Fibroblast of mammary gland (primary cell): Measurements from ENCODE around the gene CDYL.

Experiments
- DNase-seq: peaks from one replicate; pipeline ENCODE4 v3.0.0-alpha.2; 2010; ENCODE audit warnings: low read depth
- H3K4me3 ChIP-seq: 2 replicates; pipeline ENCODE4 v1.5.1; 2011; ENCODE audit warnings: low read depth, mild to moderate bottlenecking, low read length, moderate library complexity; ENCODE audit not compliant: control insufficient read depth
- TF ChIP-seq, protein P1 (sequence below): conservative IDR thresholded peaks from 2 replicates; pipeline ENCODE4 v1.5.1; 2011; ENCODE audit warnings: low read depth, low read length, inconsistent platforms; ENCODE audit not compliant: control insufficient read depth, insufficient read depth

The CDYL gene, protein sequence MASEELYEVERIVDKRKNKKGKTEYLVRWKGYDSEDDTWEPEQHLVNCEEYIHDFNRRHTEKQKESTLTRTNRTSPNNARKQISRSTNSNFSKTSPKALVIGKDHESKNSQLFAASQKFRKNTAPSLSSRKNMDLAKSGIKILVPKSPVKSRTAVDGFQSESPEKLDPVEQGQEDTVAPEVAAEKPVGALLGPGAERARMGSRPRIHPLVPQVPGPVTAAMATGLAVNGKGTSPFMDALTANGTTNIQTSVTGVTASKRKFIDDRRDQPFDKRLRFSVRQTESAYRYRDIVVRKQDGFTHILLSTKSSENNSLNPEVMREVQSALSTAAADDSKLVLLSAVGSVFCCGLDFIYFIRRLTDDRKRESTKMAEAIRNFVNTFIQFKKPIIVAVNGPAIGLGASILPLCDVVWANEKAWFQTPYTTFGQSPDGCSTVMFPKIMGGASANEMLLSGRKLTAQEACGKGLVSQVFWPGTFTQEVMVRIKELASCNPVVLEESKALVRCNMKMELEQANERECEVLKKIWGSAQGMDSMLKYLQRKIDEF

DNA sequence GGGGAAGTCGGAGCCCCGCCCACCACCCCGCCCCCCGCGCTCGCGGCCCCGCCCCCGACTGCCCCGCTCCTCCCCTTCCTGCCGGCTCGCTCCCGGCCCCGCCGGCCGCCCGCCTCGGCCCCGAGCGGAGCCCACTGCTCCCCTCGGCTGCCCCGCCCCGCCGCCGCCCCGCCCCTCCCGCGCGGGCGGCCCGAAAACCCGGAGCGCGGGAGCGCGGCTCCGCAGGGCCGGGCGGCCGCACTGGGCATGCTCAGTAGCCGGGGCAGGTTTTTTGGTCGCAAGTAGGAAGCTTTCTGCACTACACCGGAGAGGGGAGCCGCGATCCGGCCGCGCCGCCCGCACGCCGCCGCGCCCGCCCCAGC lies at the start of gene CDYL:
Gene CDYL (plus strand): TSS at position 274 of the 362 bp plus-strand sequence. CDS start 380 bp downstream, outside the sequence.
- peak; percentile 77 for DNase-seq
- H3K4me3 ChIP-seq: peak within 1 kb of the TSS; percentile 69
- TF ChIP-seq, protein P1, sequence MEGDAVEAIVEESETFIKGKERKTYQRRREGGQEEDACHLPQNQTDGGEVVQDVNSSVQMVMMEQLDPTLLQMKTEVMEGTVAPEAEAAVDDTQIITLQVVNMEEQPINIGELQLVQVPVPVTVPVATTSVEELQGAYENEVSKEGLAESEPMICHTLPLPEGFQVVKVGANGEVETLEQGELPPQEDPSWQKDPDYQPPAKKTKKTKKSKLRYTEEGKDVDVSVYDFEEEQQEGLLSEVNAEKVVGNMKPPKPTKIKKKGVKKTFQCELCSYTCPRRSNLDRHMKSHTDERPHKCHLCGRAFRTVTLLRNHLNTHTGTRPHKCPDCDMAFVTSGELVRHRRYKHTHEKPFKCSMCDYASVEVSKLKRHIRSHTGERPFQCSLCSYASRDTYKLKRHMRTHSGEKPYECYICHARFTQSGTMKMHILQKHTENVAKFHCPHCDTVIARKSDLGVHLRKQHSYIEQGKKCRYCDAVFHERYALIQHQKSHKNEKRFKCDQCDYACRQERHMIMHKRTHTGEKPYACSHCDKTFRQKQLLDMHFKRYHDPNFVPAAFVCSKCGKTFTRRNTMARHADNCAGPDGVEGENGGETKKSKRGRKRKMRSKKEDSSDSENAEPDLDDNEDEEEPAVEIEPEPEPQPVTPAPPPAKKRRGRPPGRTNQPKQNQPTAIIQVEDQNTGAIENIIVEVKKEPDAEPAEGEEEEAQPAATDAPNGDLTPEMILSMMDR: no peak

DNA sequence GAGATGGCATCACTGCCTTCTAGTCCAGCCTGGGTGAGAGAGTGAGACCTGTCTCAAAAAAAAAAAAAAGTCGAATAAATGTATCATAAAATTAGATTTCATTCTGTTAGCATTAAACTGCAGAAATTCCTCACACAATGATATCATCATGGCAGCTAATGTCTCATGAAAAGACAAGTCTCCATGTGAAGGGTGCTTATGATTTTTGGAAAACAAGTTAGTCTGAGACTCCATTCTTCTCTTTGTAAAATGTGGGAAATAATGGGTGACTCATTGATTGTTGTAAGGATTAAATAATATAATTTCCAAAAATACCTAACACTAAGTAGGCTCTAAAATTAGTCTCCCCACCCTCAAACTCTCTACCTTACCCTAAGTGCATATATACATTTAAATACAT lies 49.6 kb upstream of the CDYL start:
- H3K4me3 ChIP-seq: no peak overlapping the region
- no peak for DNase-seq
- TF ChIP-seq, protein P1: no peak

DNA sequence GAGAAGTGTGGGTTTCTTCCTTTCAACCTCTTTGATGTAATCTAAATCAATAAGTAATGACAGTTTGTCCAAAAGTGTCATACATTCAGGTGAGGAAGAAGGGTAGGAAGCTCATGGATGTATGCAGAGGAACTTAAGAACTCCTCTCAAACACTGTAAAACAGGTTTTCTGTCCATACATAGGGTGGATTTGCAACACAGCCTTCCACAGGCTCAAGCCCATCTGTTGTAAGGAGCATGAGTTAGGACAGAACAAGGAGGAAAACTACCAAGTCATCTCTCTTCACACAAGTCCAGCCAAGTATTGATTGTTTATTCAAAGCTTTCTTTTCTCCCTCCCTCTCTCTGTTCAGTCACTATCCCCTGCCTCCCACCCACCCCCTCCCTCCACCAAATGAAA lies 49.0 kb upstream of the CDYL start:
- TF ChIP-seq, protein P1: no peak
- H3K4me3 ChIP-seq: no peak overlapping the region
- DNase-seq: no peak

DNA sequence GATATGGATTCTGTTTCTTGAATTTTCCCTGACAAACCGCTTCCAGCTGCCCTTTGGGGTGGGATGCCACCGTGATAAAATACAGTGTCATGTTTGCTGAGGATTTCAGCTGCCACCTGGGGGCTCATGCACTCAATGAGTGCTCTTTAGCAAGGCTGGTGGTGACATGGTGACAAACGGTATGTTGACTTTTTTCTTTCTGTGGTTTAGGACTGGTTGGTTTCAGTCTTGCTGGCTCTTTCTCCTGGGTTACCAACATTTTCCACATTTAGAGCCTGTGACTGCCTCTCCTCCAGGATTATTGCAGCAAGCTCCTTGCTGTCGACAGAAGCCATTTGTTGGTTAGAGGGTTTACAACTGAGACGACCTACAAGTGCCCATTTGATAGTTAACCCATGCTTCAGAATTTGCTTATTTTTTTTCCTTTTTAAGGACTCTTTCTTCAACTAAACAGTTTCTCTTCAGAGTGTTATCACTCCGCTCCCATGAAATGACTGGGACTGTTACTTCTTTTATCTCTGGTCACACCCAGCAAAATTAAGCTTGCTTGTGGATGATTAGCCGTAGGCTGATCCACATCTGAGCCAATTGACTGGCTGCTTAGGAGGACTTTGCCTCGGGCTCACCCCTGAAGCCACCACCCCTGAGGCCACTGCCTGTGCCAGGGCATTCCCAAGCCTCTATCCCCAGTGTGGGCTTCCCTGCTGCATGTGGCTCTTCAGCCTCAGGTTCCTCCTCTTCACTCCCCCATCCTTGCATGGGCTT lies 48.4 kb upstream of the CDYL start:
- TF ChIP-seq, protein P1: no peak
- H3K4me3 ChIP-seq: no peak overlapping the region
- DNase-seq: peak; percentile 4

DNA sequence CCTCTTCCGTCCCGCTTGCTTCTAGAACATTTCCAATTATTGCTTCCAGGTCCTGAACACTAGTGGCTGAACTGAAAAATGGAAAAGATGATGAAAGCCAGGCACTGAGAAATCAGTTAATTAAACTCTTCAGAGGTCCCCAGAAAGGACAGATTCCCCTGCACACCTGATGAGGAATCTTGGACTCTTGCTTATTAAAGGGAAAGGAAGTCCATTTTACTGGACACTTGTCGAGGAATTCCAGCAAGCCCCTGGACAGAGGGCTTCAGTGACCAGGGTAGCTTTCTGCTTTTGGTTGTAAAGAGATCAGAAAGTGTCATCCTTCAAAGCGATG lies 47.8 kb upstream of the CDYL start:
- TF ChIP-seq, protein P1: no peak
- DNase-seq: no peak
- no peak overlapping the region for H3K4me3 ChIP-seq

DNA sequence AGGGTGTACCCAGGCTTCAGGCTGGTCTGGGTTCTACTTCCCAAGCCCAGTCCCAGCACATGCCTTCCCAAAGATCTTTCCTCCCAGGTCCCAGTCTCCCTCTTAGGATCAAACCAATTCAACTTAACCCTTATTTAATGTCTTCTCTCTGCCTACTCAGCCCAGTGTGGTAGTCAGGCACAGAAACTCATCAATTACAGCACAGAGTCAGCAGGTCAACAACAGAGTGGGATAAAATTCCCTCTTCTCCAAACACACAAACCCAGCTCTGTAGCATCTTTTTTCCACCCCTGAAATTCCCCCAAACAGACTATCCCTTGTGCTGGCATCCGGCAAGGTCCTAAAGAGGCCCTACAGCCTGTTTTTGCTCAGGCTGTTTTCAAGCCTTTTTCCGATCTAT lies 47.3 kb upstream of the CDYL start:
- H3K4me3 ChIP-seq: no peak overlapping the region
- TF ChIP-seq, protein P1: no peak
- no peak for DNase-seq
